Measurements from ENCODE around the gene TBC1D2.
"Not testable (repeated sequence)": the region's sequence is repeated elsewhere in the genome, so short reads cannot be mapped to it uniquely, and the experiment has no call there.

Gene TBC1D2

DNA sequence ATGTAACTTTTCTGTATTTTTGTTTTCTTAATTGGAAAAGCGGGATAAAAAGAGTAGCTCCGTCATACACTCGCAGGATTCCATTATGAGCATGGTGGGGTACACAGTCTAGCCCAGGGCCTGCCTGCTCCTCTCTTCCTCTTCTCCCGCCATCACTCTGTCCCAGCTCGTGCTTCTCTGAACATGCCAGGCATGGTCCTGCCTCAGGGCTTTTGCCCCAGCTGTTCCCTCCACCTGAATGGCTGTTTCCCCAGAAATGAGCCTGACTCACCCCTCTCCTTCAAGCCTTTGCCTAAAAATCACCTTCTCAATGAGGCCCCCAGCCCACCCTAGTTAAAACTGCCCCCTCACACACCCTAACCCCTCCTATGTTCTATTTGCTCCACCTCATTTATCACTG lies 67.5 kb downstream of the TBC1D2 start:
- DNase-seq (ENCODE audit: low spot score), result no peak

DNA sequence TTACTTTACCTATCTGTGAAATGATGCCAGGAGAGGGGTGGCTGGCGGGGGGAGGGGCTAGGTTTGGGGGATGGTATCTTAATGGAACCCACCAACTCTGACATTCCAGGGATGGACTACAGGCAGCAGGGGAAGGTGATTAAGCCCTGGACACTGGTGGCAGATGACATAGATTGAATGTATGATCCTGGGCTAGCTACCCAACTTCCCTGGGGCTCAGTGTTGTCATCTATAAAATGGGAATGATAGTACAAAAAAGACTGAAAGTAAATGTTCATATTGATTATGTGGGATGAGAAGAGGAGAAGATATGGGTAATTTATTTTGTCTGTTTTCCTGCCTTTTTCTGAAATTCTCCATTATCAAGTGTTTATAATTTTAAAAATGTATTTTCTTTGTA lies 69.2 kb downstream of the TBC1D2 start:
- no peak for DNase-seq (ENCODE audit: low spot score)

DNA sequence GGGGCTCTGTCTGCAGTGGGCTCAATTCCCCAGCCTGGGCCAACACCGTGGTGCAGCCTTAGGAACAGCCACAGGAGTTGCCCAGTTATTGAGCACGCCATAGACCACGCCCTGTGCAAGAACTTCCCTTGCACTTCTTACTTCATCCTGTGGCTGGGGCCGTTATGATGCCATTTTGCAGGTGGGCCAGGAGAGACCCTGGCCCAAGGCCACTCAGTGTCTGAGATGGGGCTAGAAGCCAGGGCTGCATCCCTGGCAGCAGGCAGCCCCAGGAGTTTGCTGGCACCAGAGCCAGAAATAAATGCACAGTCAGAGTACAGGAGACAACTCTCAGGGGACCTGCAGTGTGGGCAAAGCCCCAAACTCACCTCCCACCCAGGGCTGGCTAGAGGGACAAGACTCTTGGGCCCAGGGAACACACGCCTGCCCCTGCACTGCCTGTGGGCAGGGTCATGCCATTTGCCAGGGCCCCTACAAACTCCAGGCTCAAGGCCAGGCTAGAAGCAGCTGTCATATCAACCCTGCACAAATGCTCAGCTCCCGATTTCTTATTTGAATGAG lies 69.8 kb downstream of the TBC1D2 start:
- DNase-seq (ENCODE audit: low spot score), result peak; percentile 65

DNA sequence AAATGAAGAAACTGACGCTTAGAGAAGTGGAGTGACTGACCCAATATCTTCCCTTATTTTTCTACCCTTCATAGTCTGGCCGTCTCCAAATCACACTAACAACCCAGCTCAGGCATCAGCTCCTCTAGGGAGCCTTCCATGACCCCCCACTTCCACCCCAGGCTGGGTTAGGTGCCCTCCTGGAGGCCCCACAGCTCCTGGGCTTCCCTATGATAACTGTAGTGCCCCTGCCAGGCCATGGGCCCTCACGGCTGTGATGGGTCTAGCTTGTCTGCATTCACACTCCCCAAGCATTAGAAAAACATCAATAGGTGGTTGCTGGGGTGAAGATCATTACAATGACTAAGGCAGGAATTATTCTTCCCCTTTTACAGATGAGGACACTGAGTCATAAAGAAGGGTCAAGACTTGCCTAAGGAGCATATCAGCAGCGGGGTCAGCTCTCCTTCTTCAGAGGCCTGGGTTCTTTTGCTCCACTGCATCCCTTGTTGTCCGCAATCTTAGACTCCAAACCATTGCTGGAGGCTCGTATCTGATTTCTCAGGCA lies 70.4 kb downstream of the TBC1D2 start:
- no peak for DNase-seq (ENCODE audit: low spot score)

DNA sequence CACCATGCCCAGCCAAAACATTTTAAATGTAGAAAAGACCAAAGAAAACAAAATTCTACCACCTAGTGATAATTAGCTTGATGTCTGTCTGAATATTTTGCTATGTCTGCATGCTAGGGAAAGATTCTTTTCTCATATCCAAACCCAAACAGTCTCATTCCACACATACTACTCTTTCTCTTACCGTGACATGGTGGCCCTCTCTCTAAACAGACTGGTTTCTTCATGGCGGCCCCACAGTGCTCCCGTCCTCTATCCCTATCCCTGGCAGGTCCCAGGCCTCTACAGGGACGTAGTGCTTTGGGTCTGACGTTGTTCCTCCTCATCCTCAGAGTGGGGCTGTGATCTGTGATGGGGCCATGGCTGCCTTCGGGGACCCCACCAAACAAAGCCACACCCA lies 71.1 kb downstream of the TBC1D2 start:
- no peak for DNase-seq (ENCODE audit: low spot score)

DNA sequence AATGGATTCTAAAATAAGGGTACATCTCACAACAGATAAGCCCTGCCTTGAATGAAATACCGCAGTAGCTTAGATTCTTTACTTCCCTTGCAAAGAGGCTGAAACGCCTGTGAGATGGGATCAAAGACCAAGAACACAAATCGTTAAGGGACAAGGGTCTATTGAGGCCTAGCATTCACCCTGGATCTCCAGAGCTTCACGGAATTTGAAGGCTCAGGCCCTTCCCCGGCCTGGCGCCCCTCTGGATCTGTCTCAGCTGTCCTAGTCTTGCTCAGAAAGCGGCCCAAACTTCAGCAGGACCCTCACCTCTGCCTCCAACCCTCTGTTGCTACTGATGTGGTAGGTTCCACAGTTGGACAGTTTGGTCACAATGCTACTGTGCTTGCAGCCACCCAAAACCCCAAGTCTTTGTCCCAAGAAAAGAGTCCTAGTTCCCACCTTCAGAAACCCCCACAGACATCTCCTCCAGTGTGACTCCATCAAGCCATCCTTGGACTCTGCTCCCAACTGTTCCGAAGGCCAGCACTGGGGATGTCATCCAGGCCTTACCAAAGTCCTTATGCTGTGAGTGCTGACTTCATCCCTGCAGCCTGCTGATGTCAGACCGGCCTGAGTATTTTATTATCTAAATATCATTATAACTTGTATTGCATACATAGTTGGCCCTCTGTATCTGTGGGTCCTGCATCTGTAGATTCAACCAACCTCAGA lies 72.4 kb downstream of the TBC1D2 start:
- DNase-seq (ENCODE audit: low spot score), result no peak

DNA sequence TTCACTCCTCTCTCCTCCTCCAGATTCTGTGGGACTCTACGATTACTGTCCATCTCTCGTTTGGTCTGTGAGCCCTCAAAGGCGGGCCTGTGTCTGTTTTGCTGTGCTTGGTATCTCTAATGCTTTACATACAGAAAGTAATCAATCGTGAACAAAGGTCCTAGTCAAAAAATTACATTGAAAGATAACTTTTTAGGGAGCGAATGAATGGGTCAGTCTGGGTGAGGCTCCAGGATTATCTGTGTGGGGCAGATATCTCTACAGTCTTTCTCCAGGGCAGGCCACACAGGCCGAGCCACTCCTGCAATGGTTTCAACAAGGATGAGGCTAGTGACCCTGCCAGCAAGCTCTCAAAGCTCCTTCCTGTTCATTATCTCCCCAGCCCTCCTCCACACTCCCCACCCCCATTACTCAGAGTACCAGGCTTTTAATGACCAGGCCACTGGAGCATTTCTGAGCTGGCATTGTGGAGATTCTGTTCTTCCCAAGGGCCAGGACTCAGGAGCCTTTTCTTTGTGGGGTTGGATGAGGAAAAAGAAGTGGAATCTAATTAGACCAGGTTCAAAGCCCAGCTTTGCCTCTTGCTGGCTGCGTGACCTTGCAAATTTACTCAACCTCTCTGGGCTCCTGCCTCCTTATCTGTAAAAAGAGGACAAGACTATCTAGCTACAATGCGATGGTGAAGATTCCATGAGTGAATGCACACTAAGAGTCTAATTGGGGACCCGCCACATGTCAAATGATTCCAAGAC lies 73.2 kb downstream of the TBC1D2 start:
- no peak for DNase-seq (ENCODE audit: low spot score)

DNA sequence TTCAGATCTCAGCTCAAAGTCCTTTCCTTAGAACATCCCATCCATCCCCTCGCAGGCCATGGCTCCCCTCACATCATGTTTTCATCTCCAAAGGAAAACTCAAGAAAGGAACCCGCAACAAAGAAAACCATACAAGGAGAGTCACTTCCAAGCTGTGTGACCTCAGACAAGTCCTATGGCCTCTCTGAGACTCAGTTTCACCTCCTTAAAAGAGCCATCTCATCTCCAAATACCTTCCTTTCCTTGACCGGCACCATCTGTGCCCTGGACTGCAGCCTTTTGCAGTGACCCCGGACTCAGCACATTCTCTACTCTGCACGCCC lies 73.7 kb downstream of the TBC1D2 start:
- no peak for DNase-seq (ENCODE audit: low spot score)

DNA sequence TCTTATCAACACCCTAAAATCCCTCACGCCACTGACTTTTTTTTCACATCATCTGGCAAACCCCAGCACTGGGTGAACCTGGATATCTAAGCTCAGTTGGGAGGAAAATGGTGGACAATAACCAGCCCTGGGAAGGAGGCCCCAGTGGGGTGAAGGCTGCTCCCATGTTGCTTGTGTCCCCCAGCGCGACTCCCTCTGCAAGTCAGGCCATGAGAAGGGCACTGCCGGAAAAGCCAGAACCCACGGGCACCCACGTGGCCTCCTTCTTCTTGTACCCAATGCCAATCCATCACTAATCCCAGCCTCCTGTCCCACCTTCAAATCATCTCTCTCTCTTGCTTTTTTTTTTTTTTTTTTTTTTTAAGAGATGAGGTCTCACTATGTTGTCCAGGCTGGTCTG lies 74.5 kb downstream of the TBC1D2 start:
- no peak for DNase-seq (ENCODE audit: low spot score)

DNA sequence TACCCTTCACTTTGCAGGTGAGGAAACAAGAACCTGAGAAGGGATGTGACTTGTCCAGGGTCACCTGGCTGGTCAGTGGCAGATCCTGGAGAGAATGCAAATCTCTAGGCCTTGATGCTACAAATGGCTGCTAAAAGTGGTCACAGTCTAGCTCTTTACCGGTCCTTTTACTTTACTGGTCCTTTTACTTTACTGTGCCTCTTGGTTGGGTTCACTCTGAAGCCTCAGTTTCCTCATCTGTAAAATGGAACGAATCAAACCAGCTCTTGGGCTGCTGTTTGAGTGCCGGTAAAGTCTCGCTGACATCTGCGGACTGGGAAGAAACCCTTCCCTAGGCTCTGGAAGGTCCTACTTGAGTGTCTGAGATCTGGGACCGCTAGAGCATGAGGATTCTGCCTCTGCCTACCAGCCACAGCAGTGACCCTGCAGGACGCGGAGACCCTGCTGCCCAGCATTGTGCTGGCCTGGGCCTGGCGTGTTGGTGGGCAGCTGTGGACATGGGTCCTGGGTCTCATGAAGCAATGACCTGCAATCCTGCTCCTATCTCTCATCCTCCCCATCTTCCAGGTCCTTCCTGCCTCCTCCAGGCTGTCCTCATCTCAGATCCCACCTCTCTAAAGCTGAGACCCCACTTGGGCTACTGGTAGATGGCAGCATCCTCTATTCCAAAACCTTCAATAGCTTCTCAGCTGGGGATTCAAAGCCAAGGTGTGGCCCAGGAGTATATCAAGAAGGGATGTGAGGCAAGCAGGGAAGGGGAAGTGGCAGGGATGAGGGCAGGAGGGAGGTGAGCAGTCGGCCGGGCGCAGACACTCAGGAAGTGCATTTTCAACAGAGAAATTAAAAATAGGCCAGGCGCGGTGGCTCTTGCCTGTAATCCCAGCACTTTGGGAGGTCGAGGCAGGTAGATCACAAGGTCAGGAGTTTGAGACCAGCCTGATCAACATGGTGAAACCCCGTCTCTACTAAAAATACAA lies 76.3 kb downstream of the TBC1D2 start:
- DNase-seq (ENCODE audit: low spot score), result no peak

DNA sequence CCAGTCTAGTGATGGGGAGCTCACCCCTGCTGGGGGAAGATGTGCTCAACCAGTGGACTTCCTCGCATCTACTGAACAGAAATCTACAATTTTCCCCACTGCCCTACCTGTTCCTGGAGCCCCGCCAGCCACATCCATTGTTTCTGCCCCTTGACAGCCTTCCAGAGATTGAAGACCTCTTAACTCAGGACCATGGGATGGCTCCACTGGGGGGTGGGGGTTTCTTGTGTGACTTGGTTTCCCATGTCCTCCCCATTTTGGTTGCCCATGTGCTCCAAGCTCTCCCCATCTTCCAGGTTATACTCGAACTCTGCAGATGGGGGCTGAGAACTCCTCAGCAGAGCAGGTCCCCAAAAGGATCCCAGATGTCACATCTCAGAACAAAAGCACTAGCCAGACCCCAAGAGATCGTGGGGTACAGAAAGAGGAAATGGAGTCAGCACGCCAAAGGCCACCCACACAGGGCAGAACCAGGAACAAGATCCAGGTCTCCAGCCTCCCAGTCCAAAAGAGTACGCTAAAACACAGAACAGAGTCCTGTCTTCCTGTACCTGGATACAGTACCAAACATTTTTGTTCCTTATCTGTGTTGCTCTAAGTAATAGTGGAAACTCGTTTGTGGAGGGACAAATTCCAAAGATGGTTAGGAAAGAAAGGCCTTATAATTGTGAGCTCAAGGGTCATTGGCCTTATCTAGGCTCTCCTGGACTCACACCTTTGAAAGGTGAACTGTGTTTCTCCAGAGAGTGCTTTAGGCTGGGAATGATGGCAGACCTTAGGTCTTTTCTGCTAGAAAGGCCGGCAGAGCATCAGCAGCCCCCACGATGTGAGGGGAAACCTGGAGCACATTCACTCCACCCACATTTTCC lies 78.8 kb downstream of the TBC1D2 start:
- no peak for DNase-seq (ENCODE audit: low spot score)

DNA sequence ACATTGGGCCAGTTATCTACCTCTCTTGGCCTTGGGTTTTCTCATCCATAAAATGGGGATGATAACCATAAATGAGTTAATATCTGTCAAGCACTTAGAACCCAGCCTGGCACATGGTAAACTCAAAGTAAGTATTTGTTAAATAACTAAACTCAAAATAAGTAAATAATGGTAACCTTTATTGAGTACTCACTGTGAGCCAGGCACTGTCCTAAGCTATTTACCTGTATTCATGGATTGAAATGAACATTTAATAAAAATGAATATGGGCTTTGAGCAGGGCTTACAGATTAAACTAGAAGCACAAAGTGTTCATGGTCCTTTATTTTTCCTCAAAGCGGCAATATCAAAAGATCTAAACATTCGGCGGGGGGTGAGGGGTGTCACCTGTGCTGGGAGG lies 79.7 kb downstream of the TBC1D2 start:
- no peak for DNase-seq (ENCODE audit: low spot score)

DNA sequence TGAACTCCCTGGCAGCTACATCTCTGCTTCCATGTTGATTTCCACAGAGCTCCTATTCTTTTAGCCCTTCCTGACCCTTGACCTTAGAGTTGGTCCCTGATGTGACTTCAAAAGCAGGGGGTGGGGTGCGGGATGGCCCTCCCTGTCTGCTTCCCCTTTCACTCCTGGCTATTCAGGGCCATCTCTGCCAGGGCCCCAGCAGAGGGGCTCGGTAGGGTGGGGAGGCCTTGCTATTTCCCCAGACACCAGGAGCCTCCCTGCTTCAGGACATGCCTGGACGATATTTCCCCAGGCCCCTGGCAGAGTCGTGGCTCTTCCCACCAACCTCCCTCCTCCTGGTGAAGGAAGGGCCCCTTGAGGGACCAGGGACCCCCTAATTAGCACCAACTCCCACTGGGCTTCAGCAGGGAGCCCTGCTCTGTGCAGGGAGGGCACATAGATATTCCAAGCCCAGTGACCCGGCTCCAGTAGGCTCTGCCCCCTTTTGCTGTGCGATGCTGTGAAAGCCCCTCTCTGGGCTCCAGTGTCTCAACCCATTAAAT lies 80.3 kb downstream of the TBC1D2 start:
- DNase-seq (ENCODE audit: low spot score), result no peak

DNA sequence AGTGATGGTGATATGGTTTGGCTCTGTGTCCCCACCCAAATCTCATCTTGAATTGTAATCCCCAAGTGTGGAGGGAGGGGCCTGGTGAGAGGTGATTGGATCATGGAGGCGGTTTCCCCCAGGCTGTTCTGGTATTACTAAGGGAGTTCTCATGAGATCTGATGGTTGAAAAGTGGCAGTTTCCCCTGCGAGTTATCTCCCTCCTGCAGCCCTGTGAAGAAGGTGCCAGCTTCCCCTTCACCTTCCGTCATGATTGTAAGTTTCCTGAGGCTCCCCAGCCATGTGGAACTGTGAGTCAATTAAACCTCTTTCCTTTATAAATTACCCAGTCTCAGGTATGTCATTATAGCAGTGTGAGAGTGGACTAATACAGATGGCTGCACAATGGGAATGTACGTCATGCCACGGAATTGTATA lies 80.9 kb downstream of the TBC1D2 start:
- not testable (repeated sequence) for DNase-seq (ENCODE audit: low spot score)

DNA sequence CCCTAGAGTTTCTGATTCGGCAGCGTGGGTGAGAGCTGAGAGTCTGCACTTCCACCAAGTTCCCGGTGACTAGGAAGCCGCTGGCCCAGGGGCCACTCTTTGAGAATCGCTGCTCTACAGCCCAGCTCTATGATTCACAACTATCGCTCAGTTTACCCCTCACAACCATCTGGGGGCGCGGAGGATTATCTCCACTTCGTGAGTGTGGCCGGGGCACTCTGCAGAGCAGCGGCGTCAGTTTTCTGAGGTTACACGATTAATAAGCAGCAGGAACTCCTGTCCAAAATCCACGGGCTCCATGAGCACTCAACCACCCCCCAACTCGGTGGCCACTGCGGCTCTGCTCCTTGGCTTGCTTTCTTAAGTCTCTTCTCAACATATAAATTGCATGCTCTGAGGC lies 82.3 kb downstream of the TBC1D2 start:
- DNase-seq (ENCODE audit: low spot score), result no peak

DNA sequence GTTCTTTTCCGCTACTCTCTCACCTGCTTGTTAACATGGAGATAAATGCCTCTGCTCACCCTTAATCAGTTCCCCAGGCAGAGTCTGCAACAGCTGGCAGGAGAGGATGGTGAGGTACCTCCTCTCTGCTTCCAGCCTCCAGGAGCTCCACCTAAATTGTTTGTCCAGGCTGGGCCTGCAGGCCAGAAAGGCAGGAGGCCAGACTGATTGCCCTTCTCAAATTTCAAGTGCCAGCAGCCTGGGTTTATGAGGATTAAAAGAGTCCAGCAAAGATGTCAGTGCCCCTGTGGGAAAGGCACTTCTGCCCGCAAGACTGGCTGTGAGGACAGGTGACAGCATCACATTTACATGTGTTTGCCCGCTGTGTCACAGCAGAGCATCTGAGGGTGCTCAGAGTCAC lies 82.8 kb downstream of the TBC1D2 start:
- DNase-seq (ENCODE audit: low spot score), result no peak

DNA sequence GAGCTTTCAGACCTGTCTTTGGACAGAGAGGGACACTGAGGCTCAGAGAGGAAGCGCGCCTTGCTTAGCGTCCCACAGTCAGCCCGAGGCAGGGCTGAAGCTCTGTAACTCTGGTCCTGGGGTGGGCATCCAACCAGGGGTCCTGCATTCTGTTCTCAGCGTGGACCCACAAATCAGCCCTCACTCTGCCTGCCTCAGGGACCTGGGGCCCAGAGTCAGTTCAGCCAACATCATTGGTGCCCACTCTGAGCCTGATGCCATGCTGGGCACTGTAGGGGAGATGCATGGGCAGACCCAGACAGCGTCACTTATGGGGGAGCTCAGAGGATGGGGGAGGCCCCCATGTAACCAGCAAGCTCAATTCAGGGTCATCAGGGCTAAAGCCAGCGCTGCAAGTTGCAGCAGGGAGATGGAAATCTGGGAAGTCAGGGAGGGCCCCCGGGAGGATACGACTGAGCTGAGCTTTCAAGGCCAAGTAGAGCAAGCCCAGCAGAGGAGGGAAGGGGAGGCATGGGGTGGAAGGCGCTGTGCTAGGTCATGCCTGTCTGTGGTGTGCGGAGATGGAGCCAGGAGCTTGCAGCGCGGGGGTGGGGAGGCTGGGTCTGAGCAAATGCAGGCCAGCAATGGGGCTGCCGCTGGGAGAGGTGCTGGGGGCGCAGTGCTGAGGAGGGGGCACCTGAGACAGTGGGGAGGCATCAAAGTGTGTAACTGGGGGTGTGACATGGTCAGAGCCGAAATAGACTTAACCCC lies 84.1 kb downstream of the TBC1D2 start:
- peak; percentile 59 for DNase-seq (ENCODE audit: low spot score)

DNA sequence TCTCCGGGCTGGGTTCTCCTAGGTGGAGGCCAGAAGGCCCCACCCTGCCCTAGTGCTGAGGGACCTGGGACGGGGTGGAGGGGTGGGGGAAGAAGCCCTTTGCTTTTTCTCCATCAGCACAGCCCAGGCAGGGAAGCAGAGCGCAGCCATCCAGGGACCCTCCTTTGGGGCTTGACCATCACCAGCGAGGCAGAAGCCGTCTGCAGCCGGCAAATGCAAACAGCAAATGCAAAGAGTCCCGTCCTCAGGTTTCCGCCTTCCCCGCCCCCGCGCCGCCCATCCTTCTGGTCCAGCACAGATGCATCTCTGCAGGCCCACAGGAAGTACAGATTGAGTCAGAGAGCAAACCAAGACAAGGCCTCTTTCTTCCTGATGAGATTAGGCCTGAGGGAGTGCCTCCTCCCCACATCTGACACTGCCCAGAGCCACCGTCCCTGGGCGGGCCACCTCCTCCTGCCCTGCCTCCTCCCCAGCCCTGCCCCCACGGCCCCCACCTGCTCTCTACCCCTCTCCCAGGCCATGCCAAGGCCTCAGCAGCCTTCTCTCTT lies 86.4 kb downstream of the TBC1D2 start:
- DNase-seq (ENCODE audit: low spot score), result peak; percentile 91

DNA sequence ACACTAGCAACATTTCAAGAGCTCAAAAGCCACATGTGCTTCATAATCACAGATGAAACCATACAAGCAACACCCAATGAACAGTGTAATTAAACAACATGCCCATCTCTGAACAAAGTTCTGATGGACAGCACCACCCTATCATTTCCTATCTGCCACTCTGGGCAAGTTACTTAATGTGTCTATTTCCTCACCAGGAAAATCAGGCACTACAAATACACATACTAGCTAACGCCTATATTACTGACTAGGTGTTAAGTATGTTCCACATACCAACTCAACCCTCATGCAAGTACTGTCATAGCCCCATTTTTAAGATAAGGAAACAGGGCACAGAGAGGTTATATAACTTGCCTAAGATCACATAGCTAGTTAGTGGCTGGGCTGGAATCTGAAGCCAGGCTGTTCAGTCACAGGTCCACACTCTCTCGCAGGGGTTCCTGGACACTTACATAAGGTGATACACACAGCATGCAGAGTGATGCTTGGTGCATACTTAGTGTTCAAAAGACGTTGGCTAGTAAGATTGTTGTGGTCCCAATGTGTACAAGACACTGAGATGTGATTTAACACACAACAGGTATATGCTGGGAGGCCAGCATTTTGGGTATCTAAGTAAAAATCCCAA lies 87.2 kb downstream of the TBC1D2 start:
- peak; percentile 82 for DNase-seq (ENCODE audit: low spot score)

All from cerebellar cortex (tissue), 1 donor.